Measurements from ENCODE around the gene GARIN1A.
"Not testable (repeated sequence)": the region's sequence is repeated elsewhere in the genome, so short reads cannot be mapped to it uniquely, and the experiment has no call there.

DNA sequence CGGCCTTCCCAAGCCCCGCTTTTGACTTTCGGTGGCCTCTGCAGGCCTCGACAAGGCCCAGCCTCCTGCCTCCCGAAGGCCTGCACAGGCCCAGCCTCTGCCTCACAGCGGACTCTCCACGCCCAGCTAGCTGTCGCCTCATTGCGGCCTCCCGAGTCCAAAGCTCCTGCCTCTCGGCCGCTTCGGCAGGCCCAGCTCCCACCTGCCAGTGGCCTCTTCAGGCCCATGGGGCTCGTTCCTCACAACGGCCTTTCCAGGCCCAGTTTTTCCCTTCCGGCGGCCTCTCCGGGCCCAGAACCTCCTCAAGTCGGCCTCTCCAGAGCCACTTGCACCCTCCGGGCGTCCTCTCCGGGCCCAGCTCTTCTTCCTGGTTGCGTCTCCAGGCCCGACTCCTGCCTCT, 19.5 kb upstream of the GARIN1A start:
- TF ChIP-seq CTCF (conservative IDR thresholded peaks at IDR 0.05; ENCODE audit: low read depth, low read length); EZH2 (IDR thresholded peaks at IDR 0.05; ENCODE audit: low read length, unreplicated experiment); EZH2phosphoT487 (IDR thresholded peaks at IDR 0.05; ENCODE audit: borderline replicate concordance, low read length): not testable (repeated sequence)

Measured in PC-3 (cell line).